ENCODE data around the gene RAP1GAP.

The RAP1GAP gene

DNA sequence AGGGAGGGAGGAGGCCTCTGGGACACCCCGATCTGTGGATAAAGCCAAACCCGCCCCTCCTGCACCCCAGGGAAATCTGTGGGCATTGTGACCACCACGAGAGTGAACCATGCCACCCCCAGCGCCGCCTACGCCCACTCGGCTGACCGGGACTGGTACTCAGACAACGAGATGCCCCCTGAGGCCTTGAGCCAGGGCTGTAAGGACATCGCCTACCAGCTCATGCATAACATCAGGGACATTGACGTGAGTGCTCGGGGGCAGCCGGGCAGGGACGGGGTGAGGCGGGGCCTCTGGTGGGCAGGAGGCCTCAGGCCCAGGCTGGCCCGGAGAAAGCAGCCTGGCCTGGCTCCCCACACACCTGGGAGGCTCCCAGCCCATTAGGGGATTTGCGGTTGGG, 105.2 kb downstream of the RAP1GAP start:
- H3K4me3 ChIP-seq (ENCODE audit: low read depth, low read length) = no peak overlapping the region
- TF ChIP-seq, protein P1, sequence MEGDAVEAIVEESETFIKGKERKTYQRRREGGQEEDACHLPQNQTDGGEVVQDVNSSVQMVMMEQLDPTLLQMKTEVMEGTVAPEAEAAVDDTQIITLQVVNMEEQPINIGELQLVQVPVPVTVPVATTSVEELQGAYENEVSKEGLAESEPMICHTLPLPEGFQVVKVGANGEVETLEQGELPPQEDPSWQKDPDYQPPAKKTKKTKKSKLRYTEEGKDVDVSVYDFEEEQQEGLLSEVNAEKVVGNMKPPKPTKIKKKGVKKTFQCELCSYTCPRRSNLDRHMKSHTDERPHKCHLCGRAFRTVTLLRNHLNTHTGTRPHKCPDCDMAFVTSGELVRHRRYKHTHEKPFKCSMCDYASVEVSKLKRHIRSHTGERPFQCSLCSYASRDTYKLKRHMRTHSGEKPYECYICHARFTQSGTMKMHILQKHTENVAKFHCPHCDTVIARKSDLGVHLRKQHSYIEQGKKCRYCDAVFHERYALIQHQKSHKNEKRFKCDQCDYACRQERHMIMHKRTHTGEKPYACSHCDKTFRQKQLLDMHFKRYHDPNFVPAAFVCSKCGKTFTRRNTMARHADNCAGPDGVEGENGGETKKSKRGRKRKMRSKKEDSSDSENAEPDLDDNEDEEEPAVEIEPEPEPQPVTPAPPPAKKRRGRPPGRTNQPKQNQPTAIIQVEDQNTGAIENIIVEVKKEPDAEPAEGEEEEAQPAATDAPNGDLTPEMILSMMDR (IDR thresholded peaks at IDR 0.05; ENCODE audit: low read depth, low read length) = no peak
- no peak overlapping the region for H3K27ac ChIP-seq
- H3K9me3 ChIP-seq (ENCODE audit: severe bottlenecking) = no peaks in the 10 kb centered on the region
- no peaks in the 10 kb centered on the region for H3K36me3 ChIP-seq
- H3K27me3 ChIP-seq (ENCODE audit: insufficient read depth, low read depth, severe bottlenecking) = no peaks in the 10 kb centered on the region
- no peak for DNase-seq

DNA sequence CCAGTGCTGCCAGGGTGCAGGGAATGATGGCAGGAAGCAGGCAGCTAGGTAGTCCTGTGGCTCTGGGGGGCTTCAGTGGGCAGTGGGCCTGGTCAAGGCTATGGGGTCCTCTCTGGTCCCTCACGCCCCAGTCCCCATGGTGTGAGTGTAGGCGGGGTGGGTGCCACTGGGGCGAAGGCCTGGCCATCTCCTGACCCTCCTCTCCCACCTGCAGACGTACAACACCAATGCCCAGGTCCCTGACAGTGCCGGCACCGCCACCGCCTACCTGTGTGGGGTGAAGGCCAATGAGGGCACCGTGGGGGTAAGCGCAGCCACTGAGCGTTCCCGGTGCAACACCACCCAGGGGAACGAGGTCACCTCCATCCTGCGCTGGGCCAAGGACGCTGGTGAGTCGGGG, 106.3 kb downstream of the RAP1GAP start:
- Histone ChIP-seq H3K36me3 (no peaks in the 10 kb centered on the region), H3K27ac (no peak overlapping the region), H3K9me3 (ENCODE audit: severe bottlenecking) (no peaks in the 10 kb centered on the region), H3K4me3 (ENCODE audit: low read depth, low read length) (no peak overlapping the region), H3K27me3 (ENCODE audit: insufficient read depth, low read depth, severe bottlenecking) (no peaks in the 10 kb centered on the region)
- no peak for DNase-seq
- TF ChIP-seq, protein P1 (IDR thresholded peaks at IDR 0.05; ENCODE audit: low read depth, low read length) = no peak

DNA sequence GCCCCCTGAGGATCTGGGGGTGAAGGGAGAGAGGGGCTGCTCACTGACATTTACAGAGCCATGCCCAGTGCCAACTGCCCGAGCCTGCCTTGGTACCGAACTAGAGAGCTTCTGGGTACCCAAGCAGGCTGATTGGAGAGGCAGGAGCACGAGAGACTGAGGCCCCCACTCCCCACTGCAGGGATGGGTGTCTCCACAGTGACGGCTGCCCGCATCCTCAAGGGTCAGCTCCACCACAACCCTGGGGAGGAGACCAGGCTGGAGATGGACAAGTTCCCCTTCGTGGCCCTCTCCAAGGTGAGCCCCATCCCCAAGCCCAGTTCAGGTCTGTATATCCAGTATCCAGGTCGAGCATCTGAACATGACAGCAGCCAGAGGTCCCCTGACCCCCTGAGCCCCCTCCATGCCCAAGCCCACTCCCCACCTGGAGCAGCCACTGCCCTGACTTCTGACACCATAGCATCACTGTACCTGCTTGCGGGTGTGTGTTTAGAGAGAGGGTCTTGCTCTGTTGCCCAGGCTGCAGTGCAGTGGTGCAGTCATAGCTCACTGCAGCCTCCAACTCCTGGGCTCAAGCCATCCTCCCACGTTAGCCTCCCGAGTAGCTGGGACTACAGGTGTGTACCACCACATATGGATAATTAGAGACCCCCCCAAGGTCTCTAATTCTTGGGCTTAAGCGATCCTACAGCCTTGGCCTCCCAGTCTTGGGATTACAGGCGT, 108.1 kb downstream of the RAP1GAP start:
- no peaks in the 10 kb centered on the region for H3K9me3 ChIP-seq (ENCODE audit: severe bottlenecking)
- TF ChIP-seq, protein P1 (IDR thresholded peaks at IDR 0.05; ENCODE audit: low read depth, low read length) = no peak
- no peak overlapping the region for H3K27ac ChIP-seq
- no peak for DNase-seq
- no peaks in the 10 kb centered on the region for H3K36me3 ChIP-seq
- no peaks in the 10 kb centered on the region for H3K27me3 ChIP-seq (ENCODE audit: insufficient read depth, low read depth, severe bottlenecking)
- H3K4me3 ChIP-seq (ENCODE audit: low read depth, low read length) = no peak overlapping the region

DNA sequence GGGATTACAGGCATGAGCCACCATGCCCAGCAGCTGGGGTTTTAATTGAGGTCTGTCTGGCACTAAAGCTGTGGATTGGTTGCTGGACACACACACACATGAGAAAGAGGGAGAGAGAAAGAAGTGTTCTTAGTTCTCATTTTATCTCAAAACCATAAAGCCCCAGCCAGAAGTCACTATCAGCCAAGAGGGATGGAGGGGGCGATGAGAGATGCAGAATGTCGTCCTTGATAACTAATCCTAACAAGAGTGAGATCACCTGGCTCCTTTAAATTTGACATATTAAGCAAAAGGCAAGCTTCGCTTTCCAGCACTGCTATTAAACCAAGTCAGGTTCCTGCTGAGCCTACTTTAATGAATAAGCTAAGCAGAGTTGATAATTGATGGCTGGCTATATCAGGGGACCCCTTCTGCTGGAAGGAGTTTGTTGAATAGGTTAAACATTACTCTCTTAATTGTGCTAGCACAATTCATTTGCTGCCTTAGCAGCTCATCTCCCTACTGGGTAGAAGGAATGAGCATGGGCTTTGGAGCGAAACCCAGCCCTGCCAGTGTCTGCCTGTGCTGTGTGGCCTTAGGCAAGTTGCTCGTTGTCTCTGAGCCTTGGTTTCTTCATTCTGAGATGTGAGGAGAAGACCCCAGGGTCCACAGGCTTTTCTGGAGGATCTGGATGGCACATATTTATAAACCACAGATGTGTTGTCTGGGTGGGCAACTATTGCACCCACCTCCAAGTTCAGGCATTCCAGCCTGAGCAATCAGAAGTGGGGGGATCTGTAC, 109.2 kb downstream of the RAP1GAP start:
- no peak overlapping the region for H3K27ac ChIP-seq
- no peaks in the 10 kb centered on the region for H3K27me3 ChIP-seq (ENCODE audit: insufficient read depth, low read depth, severe bottlenecking)
- no peaks in the 10 kb centered on the region for H3K36me3 ChIP-seq
- H3K9me3 ChIP-seq (ENCODE audit: severe bottlenecking) = no peaks in the 10 kb centered on the region
- TF ChIP-seq, protein P1 (IDR thresholded peaks at IDR 0.05; ENCODE audit: low read depth, low read length) = no peak
- H3K4me3 ChIP-seq (ENCODE audit: low read depth, low read length) = no peak overlapping the region
- no peak for DNase-seq

DNA sequence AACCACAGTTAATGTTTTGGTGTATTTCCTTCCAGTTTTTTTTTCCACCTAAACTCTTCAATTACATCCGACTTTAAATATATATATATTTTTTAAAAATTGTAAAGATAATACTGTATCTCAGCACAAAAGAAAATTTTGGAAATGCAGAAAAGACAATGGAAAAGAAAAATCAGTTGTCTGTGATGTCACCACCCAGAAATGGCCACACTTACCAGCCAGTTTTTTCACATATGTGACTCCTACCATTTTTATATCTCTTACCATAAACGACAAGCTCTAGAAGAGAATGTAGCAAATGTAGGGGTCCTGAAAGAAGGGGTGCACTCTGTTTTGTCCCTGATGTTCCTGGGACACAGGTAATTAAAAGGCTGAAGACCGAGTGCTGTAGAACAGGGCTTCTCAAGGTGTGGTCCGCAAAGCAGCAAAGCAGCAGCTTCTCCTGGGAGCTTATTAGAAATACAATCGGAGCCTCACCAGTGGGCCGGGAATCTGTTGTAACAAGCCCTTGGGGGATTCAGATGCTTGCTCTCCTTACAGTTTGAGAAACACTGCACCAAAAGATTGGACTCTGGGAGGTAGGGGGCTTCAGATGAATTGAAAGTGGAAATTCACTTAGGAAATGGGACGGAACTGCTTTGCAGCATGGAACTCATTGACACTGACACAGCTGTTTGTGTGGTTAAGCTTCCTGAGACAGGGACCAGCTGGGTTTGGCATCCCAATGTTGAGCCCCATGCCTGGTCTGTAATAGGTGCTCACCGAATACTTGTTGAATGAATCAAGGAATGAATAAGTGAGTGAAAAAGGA, 115.8 kb downstream of the RAP1GAP start:
- Histone ChIP-seq H3K27ac (no peak overlapping the region), H3K27me3 (ENCODE audit: insufficient read depth, low read depth, severe bottlenecking) (no peaks in the 10 kb centered on the region), H3K36me3 (no peaks in the 10 kb centered on the region), H3K4me3 (ENCODE audit: low read depth, low read length) (no peak overlapping the region), H3K9me3 (ENCODE audit: severe bottlenecking) (no peaks in the 10 kb centered on the region)
- TF ChIP-seq, protein P1 (IDR thresholded peaks at IDR 0.05; ENCODE audit: low read depth, low read length) = no peak
- no peak for DNase-seq

Measured in WERI-Rb-1 (cell line).